Suppressor macrophage (primary cell): ENCODE results near the gene TMEM179B.
"Not testable (repeated sequence)": the region's sequence is repeated elsewhere in the genome, so short reads cannot be mapped to it uniquely, and the experiment has no call there.

ENCODE experiments used
- DNase-seq, 4 experiments: peaks; one replicate each; pipeline ENCODE4 v3.0.0-alpha.2; 2020 to 2022

The TMEM179B gene

DNA sequence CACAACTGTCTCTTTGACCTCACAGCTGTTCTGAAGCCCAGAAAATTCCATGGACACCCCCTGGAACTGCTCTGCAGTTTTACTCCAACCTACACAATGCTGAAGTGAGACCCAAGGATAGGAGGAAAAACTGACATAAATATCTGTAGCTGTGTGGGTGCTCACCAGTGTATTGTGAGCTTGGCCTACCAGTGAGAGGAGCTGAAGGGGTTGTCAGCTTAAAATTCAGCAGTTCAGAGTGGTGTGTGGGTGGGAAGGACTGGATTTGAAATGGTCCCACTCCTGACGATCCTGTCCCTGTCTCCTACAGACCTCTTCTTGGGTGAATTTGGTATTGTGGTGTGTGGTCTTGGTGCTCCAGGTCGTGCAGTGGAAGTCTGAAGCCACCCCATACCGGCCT lies 2.4 kb downstream of the TMEM179B start:
- no peak for DNase-seq

DNA sequence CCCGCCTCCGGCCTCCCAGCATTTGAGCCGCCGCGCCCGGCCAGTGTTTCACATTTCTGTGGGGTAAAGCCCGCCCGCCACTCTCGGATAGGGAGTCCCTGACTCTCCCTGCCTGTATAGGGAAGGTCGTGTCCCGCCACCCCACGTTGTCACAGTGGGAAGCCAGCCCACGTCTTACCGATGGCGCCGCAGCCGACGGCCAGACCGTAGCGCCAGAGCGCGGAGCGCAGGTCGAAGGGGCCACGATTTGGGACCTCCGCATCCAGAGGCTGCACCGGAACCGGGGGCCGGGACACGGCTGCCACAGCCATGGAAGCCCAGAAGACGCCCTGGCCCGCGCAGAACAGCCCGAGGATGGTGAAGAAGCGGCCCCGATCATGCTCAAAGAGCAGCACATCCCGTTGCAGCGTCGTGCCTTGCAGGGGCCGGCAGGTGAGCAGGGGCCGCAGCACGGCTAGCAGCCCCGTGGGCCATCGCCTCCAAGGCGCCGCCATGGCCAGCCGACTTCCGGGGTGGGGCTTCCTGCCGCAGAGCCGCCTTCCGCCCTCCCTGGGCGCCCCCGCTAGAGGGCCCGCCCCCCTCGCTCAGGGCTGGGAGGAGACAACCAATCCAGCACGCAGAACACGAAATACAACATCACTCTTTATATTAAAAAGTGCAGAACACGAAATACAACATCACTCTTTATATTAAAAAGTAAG lies 4.4 kb downstream of the TMEM179B start, which contains the start of gene TMEM223:
Gene TMEM223 (minus strand): TSS at position 506 of the 701 bp plus-strand sequence. CDS start 12 bp downstream, at position 494.
- peak; percentile 86 to 95 (median 90) for DNase-seq

DNA sequence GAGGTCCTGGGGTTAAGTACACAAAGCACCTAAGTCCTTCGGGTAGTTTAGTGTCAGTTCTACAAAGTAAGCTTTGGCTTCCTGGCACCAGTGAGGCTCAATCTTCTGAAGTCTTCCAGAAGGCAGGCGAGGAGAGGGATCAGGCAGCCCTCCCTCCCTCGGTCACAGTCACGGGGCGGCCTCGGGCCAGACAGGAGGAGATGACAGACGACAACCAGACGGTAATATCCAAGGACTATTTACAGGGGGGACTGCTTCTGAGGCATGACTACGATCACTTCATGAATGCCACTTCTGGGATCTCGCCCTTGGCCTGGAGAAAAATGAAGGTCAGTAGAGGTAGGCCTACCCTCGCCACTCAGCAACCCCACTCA lies 5.0 kb downstream of the TMEM179B start:
- DNase-seq, result peak in 1 of 4 experiments; percentile 21

DNA sequence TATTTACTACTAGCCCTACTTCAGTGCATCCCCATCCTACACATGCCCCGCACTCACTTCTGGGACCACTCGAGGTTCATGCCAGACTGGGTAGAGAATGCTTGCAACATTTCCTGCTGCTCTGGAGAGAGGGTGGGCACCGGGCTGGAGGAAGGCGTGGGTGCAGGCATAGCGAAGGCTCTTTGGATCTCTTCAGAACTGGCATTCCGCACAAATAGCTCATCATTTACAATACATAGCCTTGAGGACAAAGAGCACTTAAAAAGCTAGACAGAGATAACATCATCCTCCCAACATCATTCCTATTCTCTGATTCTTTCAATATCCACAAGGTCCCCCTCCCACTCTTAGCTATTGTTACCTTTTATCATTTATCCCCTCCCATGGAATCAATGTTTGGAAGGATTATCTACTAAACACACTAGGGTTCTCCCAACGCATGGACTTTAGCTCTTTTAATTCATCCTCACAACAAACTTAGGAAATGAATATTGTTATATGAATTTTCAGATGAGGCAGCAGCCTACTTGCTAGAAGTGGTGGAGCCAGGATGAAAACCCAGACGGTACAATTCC lies 7.1 kb downstream of the TMEM179B start:
- no peak for DNase-seq

DNA sequence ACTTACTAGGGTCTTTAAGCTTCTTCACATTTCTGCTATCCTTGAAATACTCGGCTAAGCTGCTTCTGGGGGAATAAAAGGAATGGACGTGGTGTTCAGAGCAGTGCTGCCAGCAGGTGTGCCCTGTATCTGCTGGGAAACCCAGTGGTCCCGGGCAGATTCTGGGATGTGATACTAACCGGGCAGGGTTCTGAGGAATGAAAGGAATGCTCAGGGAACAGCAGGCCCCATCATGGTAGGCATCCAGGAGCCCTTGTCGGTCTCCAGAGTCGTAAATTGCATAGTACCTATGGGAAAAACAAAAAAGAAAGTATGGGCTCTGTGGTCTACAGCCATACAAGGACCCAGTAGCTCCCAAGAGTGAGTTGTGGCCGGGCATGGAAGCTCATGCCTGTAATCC lies 9.1 kb downstream of the TMEM179B start:
- DNase-seq, result no peak

DNA sequence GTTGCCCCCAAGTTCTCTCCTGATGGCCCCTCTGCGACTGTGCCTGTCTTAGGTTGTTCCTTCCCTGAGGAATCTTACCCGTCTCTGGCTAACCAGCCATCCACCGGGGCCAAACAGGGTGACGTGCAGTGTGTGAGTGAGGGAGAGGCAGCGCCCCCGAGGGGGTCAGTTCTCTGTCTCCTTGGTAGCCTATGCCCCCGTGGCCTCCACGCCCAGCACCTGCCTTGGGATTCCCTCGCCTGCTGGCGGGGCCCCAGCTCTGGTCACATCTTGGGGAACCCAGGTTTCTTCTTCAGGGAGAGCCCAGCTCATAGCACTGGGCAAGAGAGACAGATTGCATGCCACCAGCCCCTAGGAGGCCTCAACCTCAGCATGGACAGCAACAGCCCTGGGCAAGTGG lies 12.3 kb downstream of the TMEM179B start:
- DNase-seq, result no peak

DNA sequence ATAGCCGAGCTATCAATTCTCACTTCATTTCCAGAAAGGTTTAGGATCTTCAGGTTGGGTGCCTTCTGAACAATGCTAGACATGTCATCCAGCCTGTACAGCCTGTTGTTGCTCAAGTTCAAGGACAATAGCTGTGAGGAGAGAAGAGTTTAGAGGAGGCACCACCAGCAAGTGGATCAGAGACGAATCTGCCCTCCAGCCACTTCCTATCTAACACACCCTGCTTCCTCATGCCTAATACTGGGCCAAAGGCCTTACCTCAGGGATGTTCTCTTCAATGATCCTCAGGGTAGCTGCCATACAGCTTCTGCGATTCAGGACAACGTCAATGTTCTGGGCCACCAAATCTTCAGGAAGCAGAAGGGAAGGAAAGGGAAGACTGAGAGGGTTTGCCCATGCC lies 13.9 kb downstream of the TMEM179B start:
- no peak for DNase-seq

DNA sequence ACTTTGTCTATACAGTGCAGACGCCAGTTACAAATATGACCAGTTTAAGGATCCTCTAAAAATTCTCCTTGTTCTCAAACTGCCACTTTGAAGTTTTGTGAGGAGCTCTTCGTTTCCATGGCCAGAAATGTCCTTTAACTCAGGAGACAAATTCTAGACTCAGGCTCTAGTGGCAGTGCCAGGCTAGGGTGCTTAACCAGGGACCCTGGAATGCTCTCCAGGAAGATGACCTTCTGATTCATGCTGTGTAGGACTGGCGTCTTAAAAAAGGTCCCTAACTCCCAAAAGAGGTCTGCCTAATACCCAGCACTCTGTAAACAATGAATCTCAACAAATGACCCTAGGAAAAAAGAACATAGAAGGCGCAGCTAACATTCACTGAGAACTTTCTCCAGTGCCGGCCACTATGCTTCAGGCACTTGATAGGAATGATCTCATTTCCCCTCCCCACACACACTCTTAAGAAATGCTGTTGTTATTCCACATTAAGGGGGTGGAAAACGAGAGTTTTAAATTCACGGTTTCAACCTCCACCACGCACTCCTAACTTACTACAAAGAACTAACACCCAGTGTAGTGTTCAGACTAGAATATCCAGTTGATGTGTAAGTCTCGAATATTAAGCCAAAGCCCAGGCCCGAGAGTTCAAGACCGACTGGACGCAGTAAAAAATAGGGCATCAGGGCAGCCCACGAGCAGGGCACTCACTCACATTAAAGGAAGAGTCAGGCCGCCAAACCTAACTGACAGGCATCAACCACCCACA lies 17.3 kb downstream of the TMEM179B start:
- peak; percentile 42 to 69 (median 59) for DNase-seq

DNA sequence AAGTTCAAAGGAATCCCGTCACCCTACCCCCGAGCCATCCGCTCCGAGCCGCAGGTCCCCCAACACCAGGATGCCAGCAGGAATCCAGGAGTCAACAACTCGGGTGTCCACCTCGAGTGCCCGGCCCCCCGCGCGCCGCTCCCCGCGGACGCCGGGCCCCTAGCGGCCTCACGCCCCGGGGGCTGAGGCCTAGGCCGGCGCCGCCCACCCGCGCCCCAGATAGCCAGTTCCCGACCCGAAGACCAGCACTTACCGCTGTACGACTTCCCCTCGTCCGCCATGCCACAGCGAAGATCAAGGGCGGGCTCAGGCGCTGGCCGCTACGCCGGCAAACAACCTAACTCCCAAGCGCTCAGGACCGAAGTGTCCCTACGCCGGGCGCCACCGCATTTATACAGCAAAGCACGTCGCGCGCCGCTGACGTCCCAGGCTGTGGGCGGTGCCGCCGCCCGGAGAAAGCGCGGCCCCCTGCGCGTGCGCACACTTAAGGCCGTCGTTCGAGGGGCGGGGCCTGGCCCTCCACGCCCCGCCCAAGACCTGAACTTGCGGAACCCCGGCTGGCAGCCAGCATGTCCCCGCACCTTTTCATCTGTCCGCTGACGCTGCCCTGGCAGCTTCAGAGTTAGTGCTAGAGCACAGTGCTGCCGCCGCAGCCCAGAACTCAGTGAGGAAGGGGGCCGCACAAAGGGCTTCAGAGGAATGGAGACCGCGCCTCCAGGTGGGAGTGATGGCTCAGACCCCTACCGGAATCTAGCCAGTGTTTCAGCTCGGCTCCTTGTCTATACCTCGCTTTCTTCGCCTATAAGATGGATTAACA lies 18.1 kb downstream of the TMEM179B start, which contains the start of gene NXF1:
Gene NXF1 (minus strand): TSS at position 365 of the 817 bp plus-strand sequence. CDS start 84 bp downstream, at position 281.
- peak; percentile 97 to 100 (median 99) for DNase-seq

DNA sequence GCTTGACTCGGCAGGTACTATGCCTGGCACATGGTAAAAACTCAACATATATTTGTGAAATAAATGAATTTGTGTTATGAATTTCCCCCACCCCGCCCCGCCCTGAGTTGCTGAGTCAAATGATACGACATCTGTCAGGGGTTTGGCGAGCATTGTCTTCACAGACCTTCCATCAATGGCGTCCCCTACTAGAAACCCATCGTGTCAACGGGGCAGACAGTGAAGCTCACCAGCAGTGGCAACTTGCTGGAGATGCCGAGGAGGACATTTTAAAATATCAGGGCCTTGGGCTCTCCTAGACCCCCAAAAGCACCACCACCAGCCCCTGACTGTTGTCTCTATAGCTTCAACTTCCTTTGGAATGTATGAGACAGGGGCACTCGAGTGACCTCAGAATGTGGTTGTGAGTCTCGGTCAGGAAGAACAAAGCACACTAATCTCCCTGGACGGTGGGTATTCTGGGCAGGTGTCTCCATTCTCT lies 18.8 kb downstream of the TMEM179B start:
- peak in 3 of 4 experiments; percentile 11 to 20 (median 15) for DNase-seq

DNA sequence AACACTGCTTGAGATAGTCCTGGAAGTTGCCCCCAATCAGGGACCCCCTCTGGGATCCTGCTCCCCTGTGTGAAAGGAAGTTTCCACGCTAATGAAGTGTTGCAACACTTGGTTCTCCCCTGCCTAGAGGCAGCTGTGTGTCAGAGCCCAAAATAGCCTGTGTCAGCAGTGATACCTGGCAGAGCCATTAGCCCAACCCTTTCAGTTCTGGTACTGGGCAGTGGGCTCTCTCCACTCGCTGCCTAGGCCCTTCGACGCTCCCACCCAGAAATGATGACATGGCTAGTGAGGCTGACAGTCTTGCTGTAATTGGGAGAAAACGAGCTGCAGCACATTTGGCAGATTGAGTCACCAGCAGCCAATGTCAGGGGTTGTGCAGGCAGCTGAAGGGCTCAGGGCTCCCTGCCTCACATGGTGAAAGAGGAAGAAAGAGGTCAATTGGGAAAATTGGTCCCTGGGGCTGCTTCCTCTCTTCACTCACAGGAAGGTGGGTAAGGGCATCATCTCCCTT lies 19.5 kb downstream of the TMEM179B start:
- DNase-seq, result peak; percentile 84 to 94 (median 91)

DNA sequence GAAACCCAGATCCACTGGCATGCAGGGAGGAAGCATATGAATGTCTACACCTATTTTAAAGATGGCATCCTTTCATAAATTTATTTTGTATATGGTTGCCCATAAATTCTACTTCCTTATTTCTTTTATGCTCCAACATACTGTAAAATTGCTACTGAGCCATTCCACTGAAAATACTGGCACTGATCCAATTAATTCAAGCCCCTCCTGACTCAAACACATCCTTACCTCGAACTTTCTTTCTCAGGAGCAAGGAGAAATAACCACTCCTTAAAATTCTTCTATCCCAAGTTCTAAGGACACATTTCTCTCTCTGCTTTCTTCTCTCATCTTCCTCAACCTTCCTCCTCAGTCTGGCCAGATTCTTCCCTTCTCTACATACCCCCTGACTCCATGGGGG lies 23.5 kb downstream of the TMEM179B start:
- DNase-seq, result no peak

DNA sequence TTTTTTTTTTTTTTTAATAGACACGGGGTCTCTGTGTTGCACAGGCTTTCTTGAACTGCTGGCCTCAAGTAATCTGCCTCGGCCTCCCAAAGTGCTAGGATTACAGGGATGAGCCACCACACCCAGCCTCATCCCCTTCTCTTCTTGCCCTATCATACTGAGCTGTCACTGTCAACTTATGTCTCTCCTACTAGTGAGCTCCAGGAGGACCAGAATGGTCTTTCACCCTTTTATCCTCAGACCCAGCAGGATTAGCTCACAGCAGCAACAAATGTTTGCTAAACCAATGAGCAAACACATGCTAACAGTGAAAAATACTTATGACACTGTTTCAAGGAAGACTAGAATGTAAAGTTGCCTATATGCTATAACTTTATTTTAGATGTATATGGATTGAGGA lies 24.5 kb downstream of the TMEM179B start:
- DNase-seq, result no peak

DNA sequence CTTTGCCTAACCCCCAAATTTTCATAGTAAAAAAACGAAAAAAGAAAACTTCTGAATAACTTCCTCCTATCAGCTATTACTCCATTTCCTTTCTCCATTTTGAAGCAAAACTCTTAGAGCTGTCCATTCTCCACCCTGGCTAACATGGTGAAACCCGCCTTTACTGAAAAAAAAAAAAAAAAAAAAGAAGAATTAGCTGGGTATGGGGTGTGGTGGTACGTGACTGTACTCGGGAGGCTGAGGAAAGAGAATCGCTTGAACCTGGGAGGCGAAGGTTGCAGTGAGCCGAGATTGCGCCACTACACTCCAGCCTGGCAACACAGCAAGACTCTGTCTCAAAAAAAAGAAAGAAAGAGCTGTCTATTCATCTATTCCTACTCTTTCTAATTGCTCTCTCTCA lies 29.4 kb downstream of the TMEM179B start:
- peak in 3 of 4 experiments; percentile 53 to 72 (median 71) for DNase-seq

DNA sequence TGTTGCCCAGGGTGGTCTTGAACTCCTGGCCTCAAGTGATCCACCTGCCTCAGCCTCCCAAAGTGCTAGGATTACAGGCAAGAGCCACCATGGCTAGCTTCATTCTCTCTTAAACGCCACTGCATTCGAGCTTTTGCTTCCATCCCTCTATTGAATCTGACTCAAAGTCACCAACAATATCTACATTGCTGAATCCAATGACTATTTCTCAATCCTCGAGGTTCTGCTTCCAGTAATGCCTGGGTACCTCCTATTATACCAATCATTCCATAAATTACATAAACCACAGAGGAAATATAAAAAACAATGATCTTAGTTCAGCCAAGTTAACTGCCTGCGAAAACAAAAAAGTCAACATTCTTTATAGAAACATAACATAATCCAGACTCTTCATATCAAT lies 29.9 kb downstream of the TMEM179B start:
- peak in 2 of 4 experiments; percentile 35 to 41 for DNase-seq

DNA sequence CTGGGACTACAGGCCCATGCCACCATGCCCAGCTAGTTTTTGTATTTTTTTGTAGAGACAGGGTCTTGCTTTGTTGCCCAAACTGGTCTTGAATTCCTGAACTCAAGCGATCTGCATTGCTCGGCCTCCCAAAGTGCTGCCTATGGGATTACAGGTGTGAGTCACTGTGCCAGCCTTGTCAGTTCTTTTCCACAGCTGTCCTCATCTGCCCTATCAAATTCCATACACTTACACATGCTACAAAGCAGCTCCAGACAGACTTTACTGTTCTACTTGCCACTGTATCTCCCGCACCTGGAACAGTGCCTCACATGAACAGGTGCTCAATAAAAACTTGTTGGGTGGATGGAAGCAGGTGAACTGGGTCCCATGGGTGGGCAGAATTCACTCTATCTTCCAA lies 36.5 kb downstream of the TMEM179B start:
- DNase-seq, result no peak

DNA sequence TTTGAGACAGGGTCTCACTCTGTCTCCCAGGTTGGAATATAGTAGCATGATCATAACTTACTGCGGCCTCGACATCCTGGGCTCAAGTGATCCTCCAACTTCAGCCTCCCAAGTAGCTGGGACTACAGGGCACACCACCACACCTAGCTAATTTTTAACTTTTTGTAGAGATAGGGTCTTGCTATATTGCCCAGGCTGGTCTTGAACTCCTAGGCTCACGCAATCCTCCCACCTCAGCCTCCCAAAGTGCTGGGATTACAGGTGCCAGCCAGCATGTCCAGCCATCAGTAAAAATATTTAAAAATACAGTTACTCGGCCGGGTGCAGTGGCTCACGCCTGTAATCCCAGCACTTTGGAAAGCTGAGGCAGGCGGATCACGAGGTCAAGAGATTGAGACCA lies 40.9 kb downstream of the TMEM179B start:
- DNase-seq, result not testable (repeated sequence)

DNA sequence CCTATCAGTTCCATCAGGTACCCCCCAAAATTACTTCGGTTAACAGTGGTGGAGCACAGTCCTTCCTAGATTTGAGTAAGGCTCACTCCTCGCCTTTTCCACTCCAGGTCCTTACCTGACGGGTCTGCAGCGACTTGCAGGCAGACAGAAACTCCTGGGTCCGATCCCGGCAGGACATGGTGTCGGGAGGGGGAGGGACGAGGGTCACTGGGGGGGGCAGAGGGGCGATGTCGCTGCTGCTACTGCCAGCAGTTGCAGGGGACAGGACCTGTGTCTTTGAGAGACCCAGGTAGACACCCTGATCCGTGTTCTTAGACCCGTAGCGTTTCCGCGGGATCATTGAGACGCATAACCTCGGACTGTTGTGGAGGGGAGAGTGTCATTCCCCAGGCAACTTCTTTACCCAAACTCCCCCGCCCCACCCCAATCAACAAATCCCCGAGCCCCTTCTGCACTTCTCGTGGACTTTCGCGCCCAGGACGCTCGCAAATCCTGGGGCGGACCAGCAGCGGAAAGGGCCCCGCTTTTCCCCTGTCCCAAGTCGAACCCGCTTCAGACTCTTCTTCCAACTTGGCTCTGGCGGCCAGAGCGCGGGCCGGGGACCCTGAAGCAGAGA lies 43.8 kb downstream of the TMEM179B start:
- DNase-seq, result no peak

DNA sequence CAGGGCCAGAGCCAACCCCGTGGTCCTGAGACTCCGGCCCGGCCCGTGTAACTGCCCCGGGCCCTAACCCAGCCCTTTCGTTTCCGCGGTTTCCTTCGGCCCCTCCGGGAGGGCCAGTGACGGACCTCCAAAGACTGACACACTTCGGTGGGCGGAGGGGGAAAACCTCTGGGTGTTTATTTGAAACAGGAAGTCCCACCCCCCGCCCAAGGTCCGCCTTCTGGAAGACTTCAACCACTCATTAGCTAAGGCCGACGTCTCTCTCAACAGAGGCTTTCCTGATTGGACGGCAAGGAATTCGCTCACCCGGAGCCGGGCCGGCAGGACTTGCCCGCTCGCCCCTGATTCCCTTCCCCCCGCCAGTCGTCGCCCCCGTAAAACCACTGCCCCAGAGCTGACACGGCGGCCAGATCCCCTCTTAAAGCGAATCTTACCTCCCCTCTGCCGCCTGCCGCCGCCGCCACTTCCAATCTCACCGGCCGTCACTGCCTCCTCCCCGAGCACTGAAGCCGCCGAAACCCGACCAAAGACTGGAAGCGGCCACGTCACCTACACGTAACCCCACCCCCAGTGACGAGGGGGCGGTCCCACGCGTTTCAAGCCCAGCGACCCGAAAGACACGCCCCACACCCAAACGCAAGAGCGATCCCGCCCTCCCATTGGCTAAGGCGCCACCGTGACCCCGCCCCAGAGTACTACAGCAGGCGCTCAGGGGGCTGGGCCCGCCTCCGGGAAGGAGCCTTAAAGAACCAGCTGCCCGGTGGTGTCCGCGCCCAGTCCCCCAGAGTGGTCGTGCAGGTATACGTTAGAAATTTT lies 44.5 kb downstream of the TMEM179B start, which contains the start of gene STX5:
Gene STX5 (minus strand): TSS at position 532 of the 816 bp plus-strand sequence. CDS start 808 bp downstream, outside the sequence.
- peak; percentile 99 to 100 (median 99) for DNase-seq
